RWPE2 (cell line): ENCODE data around the gene TIMM17A.
A peak's percentile ranks its signal among the peaks of the same experiment; 100 is the strongest.

Experiments used
- ATAC-seq: fragments of 200-7000 bp; cut with Tn5 transposase; 3 replicates; pipeline ENCODE4 v1.9.1; 2021; ENCODE audit warnings: low read depth
- DNase-seq: peaks from one replicate; pipeline ENCODE4 v3.0.0-alpha.2; 2020; ENCODE audit warnings: low spot score
- H3K27ac ChIP-seq: fragments of 450-650 bp; 2 replicates; pipeline ENCODE4 v1.5.1; 2017; ENCODE audit warnings: mild to moderate bottlenecking; ENCODE audit not compliant: poor library complexity, severe bottlenecking
- H3K27me3 ChIP-seq: fragments of 250-450 bp; sonication (Bioruptor Pico); 2 replicates; pipeline ENCODE4 v1.5.1; 2021; ENCODE audit warnings: mild to moderate bottlenecking, moderate library complexity; ENCODE audit not compliant: insufficient read depth, poor library complexity, severe bottlenecking
- H3K36me3 ChIP-seq: fragments of 250-450 bp; sonication (Bioruptor Pico); 2 replicates; pipeline ENCODE4 v1.5.1; 2020; ENCODE audit warnings: low read depth, mild to moderate bottlenecking, moderate library complexity
- H3K4me1 ChIP-seq: fragments of 250-450 bp; sonication (Bioruptor Pico); 2 replicates; pipeline ENCODE4 v1.5.1; 2021; ENCODE audit warnings: mild to moderate bottlenecking, moderate library complexity; ENCODE audit not compliant: insufficient read depth, poor library complexity, severe bottlenecking
- H3K4me3 ChIP-seq: fragments of 250-450 bp; sonication (Bioruptor Pico); 2 replicates; pipeline ENCODE4 v1.5.1; 2021; ENCODE audit warnings: mild to moderate bottlenecking, moderate library complexity; ENCODE audit not compliant: severe bottlenecking
- H3K9me3 ChIP-seq: fragments of 250-450 bp; sonication (Bioruptor Pico); 2 replicates; pipeline ENCODE4 v1.5.1; 2021; ENCODE audit warnings: mild to moderate bottlenecking, moderate library complexity; ENCODE audit not compliant: severe bottlenecking
- TF ChIP-seq, protein P1 (sequence below): fragments of 450-650 bp; IDR thresholded peaks from one replicate; pipeline ENCODE4 v1.5.1; 2017; ENCODE audit warnings: mild to moderate bottlenecking, moderate library complexity; ENCODE audit not compliant: poor library complexity, severe bottlenecking

The TIMM17A gene

DNA sequence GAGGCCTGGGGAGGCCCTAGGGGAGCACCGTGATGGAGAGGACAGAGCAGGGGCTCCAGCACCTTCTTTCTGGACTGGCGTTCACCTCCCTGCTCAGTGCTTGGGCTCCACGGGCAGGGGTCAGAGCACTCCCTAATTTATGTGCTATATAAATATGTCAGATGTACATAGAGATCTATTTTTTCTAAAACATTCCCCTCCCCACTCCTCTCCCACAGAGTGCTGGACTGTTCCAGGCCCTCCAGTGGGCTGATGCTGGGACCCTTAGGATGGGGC lies 60.3 kb downstream of the TIMM17A start:
- DNase-seq, result no peak
- TF ChIP-seq, protein P1, sequence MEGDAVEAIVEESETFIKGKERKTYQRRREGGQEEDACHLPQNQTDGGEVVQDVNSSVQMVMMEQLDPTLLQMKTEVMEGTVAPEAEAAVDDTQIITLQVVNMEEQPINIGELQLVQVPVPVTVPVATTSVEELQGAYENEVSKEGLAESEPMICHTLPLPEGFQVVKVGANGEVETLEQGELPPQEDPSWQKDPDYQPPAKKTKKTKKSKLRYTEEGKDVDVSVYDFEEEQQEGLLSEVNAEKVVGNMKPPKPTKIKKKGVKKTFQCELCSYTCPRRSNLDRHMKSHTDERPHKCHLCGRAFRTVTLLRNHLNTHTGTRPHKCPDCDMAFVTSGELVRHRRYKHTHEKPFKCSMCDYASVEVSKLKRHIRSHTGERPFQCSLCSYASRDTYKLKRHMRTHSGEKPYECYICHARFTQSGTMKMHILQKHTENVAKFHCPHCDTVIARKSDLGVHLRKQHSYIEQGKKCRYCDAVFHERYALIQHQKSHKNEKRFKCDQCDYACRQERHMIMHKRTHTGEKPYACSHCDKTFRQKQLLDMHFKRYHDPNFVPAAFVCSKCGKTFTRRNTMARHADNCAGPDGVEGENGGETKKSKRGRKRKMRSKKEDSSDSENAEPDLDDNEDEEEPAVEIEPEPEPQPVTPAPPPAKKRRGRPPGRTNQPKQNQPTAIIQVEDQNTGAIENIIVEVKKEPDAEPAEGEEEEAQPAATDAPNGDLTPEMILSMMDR, result no peak
- Histone ChIP-seq H3K27me3 (no peaks in the 10 kb centered on the region), H3K4me1 (peaks cover 51% of the 10 kb centered on the region), H3K27ac (peak overlapping the region; percentile 30), H3K36me3 (no peaks in the 10 kb centered on the region), H3K4me3 (no peak overlapping the region), H3K9me3 (no peaks in the 10 kb centered on the region)
- no peak for ATAC-seq

DNA sequence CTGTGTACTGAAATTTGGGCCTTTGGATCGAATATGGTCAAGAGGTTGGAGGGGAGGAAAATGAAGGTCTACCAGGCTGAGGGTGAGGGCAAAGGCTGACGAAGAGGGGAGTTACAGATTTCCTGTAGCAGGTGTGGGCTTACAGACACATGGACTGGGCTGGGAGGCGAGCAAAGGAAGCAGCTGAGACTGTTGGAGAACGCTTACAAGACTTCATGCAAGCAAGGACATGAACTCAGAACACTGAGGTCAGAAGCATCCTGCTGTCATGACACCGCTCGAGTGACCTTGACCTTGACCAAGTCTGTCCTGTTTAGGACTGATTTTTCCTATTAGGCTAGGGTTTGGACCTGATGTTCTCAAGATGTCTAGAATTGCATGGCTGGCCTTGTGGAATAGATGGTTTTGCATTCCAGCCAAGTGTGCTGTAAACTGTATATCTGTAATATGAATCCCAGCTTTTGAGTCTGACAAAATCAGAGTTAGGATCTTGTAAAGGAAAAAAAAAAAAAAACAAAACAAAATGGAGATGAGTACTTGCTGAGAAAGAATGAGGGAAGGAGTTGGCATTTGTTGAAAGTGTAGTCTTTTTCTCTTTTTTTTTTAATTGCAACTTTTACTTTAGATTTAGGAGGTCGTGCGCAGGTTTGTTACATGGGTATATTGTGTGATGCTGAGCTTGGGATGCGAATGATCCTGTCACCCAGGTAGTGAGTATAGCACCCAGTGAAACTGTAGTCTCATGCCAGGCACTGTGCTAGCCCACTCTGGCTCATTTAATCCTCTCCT lies 60.9 kb downstream of the TIMM17A start:
- TF ChIP-seq, protein P1, result no peak
- Histone ChIP-seq H3K4me3 (no peak overlapping the region), H3K27ac (peak overlapping the region; percentile 30), H3K27me3 (no peaks in the 10 kb centered on the region), H3K36me3 (no peaks in the 10 kb centered on the region), H3K9me3 (no peaks in the 10 kb centered on the region), H3K4me1 (peaks cover 48% of the 10 kb centered on the region)
- DNase-seq (no peak), ATAC-seq (no peak)

DNA sequence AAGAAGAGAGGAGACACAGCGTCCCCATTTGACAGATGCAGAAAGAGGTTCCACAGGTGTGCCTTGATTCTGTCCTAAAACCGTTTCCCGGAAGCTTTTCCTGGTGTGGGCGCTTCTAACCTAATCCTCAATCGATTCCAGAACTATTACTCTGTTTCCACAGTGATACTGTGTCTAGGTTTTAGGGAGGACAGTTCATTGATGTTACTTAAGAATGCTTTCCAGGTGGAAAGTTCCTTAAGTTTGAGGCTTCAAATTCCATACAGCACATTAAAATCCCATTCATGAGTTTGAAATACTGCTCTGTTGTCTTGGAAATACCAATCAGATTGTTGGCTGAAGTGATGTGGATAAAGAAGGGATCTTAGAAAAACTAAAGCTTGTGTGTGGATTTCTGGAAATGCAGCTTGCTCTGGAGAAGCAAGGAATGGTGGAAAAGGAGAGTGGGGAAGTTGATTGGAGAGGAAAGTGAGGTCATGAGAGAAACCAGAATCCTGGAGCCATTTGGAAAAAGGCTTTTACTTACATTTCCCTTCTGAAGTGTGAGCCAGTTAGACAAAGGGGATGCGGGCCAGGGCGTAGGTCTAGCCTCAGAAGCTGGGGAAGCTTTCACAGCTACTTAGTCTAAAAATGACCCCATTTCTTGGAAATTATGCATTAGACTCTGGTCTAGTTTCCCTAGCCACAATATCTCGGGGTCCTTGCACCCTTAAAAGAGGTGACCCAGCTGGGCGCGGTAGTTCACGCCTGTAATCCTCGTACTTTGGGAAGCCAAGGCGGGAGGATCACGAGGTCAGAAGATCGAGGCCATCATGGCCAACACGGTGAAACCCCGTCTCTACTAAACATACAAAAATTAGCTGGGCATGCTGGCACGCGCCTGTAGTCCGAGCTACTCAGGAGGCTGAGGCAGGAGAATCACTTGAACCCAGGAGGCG lies 61.8 kb downstream of the TIMM17A start:
- Histone ChIP-seq H3K27ac (no peak overlapping the region), H3K4me3 (no peak overlapping the region)

DNA sequence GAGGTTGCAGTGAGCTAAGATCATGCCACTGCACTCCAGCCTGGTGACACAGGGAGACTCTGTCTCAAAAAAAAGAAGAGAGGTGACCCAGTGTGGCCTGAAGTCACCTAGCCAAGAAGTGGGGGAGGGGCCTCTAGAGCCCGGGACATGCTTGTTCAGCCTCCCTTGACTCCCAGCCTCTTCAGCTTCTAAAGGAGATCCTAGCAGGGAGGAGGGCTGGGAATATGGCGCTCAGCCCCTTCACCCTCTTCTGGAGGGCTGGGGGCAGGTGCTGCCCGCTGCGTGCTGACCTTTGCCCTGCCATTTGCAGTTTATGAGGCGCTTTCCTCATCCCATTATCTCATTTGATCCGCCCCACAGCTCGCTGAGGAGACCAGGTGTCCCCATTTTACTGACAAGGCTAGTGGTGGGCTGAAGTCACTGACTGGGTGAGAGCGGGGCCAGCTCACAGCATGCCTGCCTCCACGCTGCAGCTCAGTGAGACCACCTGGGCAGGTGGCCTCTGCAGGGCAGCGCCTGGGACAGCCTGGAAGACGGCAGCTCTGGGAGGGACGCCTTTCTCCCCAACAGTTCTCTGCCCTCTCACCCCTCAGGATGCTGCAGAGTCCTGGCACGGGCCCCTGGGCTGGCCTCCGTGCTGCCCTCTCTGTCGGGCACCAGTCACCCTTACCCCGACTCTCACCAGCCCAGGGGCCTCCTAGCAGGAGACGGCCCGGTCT lies 62.6 kb downstream of the TIMM17A start:
- Histone ChIP-seq H3K4me3 (no peak overlapping the region), H3K27me3 (no peaks in the 10 kb centered on the region), H3K4me1 (peaks cover 58% of the 10 kb centered on the region), H3K9me3 (no peaks in the 10 kb centered on the region), H3K27ac (peak overlapping the region; percentile 27), H3K36me3 (no peaks in the 10 kb centered on the region)
- TF ChIP-seq, protein P1, result no peak
- ATAC-seq (no peak), DNase-seq (no peak)

More for the DNA sequence above, 61.8 kb downstream of the TIMM17A start:
- ATAC-seq (no peak), DNase-seq (no peak)
- TF ChIP-seq, protein P1, result no peak
- H3K9me3 ChIP-seq, result no peaks in the 10 kb centered on the region
- H3K36me3 ChIP-seq, result no peaks in the 10 kb centered on the region
- H3K4me1 ChIP-seq, result peaks cover 52% of the 10 kb centered on the region
- no peaks in the 10 kb centered on the region for H3K27me3 ChIP-seq
